HG03139 (cell line): ENCODE measurements around the gene MYO1D.

Experiments
- ATAC-seq: cut with Tn5 transposase; IDR thresholded peaks from one replicate; pipeline ENCODE4 v1.9.1; 2021; ENCODE audit not compliant: unreplicated experiment

Gene MYO1D

DNA sequence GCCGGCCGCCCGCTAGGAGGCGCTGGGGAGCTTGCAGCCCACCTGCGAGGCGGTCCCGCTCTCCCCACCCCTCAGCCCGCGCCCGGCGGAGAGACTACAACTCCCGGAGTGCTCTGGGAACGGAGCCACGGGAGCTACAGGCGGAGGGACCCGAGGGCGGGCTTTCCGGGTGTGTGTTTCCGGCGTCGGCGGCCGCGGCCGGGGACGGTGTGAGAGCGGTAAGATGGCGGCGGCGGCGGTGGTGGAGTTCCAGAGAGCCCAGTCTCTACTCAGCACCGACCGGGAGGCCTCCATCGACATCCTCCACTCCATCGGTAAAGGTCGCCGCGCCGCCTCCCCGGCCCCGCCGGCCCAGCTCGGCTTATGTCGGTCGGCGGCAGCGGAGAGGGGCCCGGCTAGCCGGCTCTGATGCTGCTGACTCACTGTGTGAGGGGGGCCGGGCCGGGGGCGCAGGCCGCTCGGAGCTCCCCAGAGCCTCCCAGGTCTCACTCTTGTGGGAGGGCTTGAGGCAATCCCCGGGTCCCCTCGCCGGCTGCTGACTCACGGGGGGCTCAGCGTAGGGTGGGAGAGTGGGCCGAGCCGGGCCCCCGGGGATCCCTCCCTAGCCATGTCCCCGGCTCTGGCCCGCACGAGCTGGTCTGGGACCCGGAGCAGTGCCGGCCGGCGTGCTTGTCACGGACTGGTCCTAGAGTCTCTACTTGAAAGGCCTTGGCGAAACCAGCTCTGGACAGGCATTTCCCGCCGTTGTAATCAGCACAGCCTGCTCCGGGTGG is 432.4 kb downstream of the MYO1D start, which contains the start of gene PSMD11:
TSS of gene PSMD11 (plus strand) at position 210 of the 773 bp plus-strand sequence. CDS start at position 224, 14 bp downstream.
- ATAC-seq, result peak; percentile 93

- no peak for ATAC-seq
Observed at GRCh38 chr17:32443827-32444300, 433.1 kb downstream of the MYO1D start.
